Naive thymus-derived CD4-positive, alpha-beta T cell (primary cell): Measurements from ENCODE around the gene LPP. TPM values are rescaled to one million over a fixed set of nuclear protein-coding genes. Genes with fewer than 3 reads are reported as not detected.

Experiments used
- ATAC-seq: fragments of 150-1000 bp; cut with Tn5 transposase; 2 replicates; pipeline ENCODE4 v1.10.0; 2021; ENCODE audit warnings: mild to moderate bottlenecking, moderate library complexity
- CTCF ChIA-PET: fragments of 350-600 bp; sonication (Branson Sonifier 250); formaldehyde crosslinking; loops from one replicate; lab custom pipeline; 2021; ENCODE audit warnings: antibody characterized with exemption; lab: Charles Lee
- POLR2A ChIA-PET: fragments of 350-600 bp; sonication (Branson Sonifier 250); formaldehyde crosslinking; loops from one replicate; lab custom pipeline; 2021; ENCODE audit warnings: antibody characterized with exemption, inconsistent platforms; lab: Charles Lee
- DNase-seq, 9 donors: peaks; one replicate each; pipeline versions ENCODE4 v3.0.0 to v3.0.0-alpha.2; 2020 to 2022; ENCODE audit warnings: mixed read lengths in 1 of 9
- H3K27ac ChIP-seq: one replicate; pipeline ENCODE4 v1.7.0; 2013; ENCODE audit warnings: mild to moderate bottlenecking, low read depth, low read length, moderate library complexity
- H3K27me3 ChIP-seq, 2 donors: one replicate each; pipeline ENCODE4 v1.7.0; 2013; ENCODE audit warnings: low read length in 2 of 2, mild to moderate bottlenecking in 2 of 2, moderate library complexity in 2 of 2; ENCODE audit not compliant: control insufficient read depth in 2 of 2, insufficient read depth in 2 of 2
- H3K36me3 ChIP-seq, 3 experiments: 1 replicate in 2 of 3; 2 replicates in 1 of 3; pipeline ENCODE4 v1.7.0; 2013; ENCODE audit warnings: low read length in 3 of 3, mild to moderate bottlenecking in 3 of 3, moderate library complexity in 1 of 3; ENCODE audit not compliant: insufficient read depth in 3 of 3, control insufficient read depth in 2 of 3
- H3K4me1 ChIP-seq, 2 donors: one replicate each; pipeline ENCODE4 v1.7.0; 2013; ENCODE audit warnings: low read length in 2 of 2, mild to moderate bottlenecking in 2 of 2, moderate library complexity in 1 of 2; ENCODE audit not compliant: control insufficient read depth in 2 of 2, insufficient read depth in 2 of 2
- H3K4me3 ChIP-seq: 2 replicates; pipeline ENCODE4 v1.7.0; 2013; ENCODE audit warnings: mild to moderate bottlenecking, low read length
- H3K9me3 ChIP-seq, 3 experiments: 1 replicate in 2 of 3; 2 replicates in 1 of 3; pipeline ENCODE4 v1.7.0; 2013; ENCODE audit warnings: low read length in 3 of 3; ENCODE audit not compliant: control insufficient read depth in 2 of 3
- H3K27ac Mint-ChIP-seq, 9 donors: one replicate each; pipeline ENCODE4 v1.8.0; 2020 to 2022; ENCODE audit warnings: mixed read lengths in 9 of 9, mild to moderate bottlenecking in 8 of 9, moderate library complexity in 5 of 9, inconsistent platforms in 2 of 9
- H3K27me3 Mint-ChIP-seq, 5 donors: one replicate each; pipeline ENCODE4 v1.8.0; 2021 to 2022; ENCODE audit warnings: mixed read lengths in 5 of 5, mild to moderate bottlenecking in 1 of 5
- H3K36me3 Mint-ChIP-seq, 5 donors: one replicate each; pipeline ENCODE4 v1.8.0; 2020 to 2022; ENCODE audit warnings: mixed read lengths in 5 of 5, mild to moderate bottlenecking in 3 of 5, inconsistent platforms in 1 of 5
- H3K4me1 Mint-ChIP-seq, 7 donors: one replicate each; pipeline ENCODE4 v1.8.0; 2020 to 2022; ENCODE audit warnings: mixed read lengths in 7 of 7, mild to moderate bottlenecking in 3 of 7, inconsistent platforms in 1 of 7
- H3K4me3 Mint-ChIP-seq, 10 donors: one replicate each; pipeline ENCODE4 v1.8.0; 2020 to 2022; ENCODE audit warnings: mild to moderate bottlenecking in 10 of 10, mixed read lengths in 10 of 10, moderate library complexity in 6 of 10, inconsistent platforms in 2 of 10
- H3K9me3 Mint-ChIP-seq, 11 donors: one replicate each; pipeline ENCODE4 v1.8.0; 2020 to 2022; ENCODE audit warnings: mixed read lengths in 11 of 11, mild to moderate bottlenecking in 4 of 11, inconsistent platforms in 1 of 11, moderate library complexity in 1 of 11
- intact Hi-C, 2 donors: fragments of 100-400 bp; cut with micrococcal nuclease; formaldehyde crosslinking; loops; one replicate each; pipeline ENCODE4 v1.15.1; 2023
- polyA plus RNA-seq, 2 donors: library from polyadenylated mRNA; unstranded; fragments of 300-500 nt; fragmentation: Illumina TruSeq; gene quantifications; one replicate each; pipeline ENCODE4 v1.2.3, GENCODE V29; 2021
- total RNA-seq, 6 experiments: library from RNA in 5 of 6; stranded (reverse) in 5 of 6; gene quantifications; 1 replicate in 5 of 6; 2 replicates in 1 of 6; pipeline ENCODE4 v1.2.3 and lab custom pipeline; 2021 to 2026

The LPP gene
- total and polyA plus RNA-seq, 7 experiments from 2014 or later: 10.3 to 95.2 (median 19.5) TPM

DNA sequence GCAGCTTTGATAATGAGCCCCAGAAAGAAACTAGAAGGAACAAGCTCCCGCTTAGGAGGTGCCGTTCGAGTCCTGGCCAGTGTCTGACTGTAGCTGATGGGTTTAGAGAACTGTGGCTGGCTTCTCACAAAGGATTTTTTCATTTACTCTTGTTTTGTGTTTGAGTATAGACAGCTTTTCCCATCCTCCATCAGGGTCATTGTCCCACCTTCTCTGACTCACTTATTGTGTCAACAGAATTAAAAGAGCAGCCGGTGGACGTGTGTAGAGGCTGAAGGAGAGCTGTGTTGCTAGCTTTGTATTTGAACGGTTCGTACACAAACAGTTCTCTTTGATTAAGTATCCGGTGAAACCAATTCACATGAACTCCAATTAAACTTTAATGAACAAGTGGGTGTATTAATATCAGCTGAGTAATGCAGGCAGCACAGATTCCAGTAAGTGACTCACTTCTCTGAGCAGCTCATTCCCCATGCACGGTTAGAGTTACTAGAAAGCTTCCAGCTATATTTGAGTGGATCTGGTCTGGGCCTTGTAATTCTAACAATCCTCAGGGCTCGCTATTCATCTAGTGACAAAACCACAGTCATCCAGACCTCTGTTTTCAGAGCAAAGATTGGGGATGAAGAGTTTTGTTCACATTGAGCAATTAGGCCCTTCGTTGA, 141.0 kb downstream of the LPP start:
- ChIA-PET POLR2A (no interaction called here), CTCF (interaction anchor here (0.5 to 1.0 kb wide), 2 partner anchors 15 to 292 kb away, joined by 3 read pairs; no protein-coding TSS in a partner anchor)
- ATAC-seq: no peak
- Mint-ChIP-seq H3K36me3 (peaks cover 0 to 56% (median 22%) of the 10 kb centered on the region in 5 donors), H3K9me3 (peaks cover 0 to 3% (median 0%) of the 10 kb centered on the region in 11 donors), H3K27ac (no peak overlapping the region), H3K4me1 (peaks cover 8 to 62% (median 27%) of the 10 kb centered on the region in 7 donors), H3K4me3 (no peak overlapping the region), H3K27me3 (no peaks in the 10 kb centered on the region)
- intact Hi-C loops: loop anchor here in 1 of 2 donors (10.0 kb wide), 1 partner anchor 620 kb away; no protein-coding TSS in a partner anchor
- peaks cover 4 to 6% of the 10 kb centered on the region in 2 donors for H3K4me1 ChIP-seq
- no peak overlapping the region for H3K27ac ChIP-seq
- no peak for DNase-seq
- no peaks in the 10 kb centered on the region for H3K9me3 ChIP-seq
- no peaks in the 10 kb centered on the region for H3K36me3 ChIP-seq
- H3K27me3 ChIP-seq: no peaks in the 10 kb centered on the region
- no peak overlapping the region for H3K4me3 ChIP-seq

- H3K27me3 Mint-ChIP-seq: no peaks in the 10 kb centered on the region
- H3K4me1 Mint-ChIP-seq: peaks cover 6 to 62% (median 30%) of the 10 kb centered on the region in 7 donors
- ChIA-PET POLR2A (no interaction called here), CTCF (no interaction called here)
- no peaks in the 10 kb centered on the region for H3K27me3 ChIP-seq
- ATAC-seq (no peak), DNase-seq (no peak)
- intact Hi-C loops: loop anchor here in 1 of 2 donors (10.0 kb wide), 1 partner anchor 619 kb away; no protein-coding TSS in a partner anchor
- H3K27ac ChIP-seq: no peak overlapping the region
- peaks cover 4 to 6% of the 10 kb centered on the region in 2 donors for H3K4me1 ChIP-seq
- no peak overlapping the region for H3K4me3 Mint-ChIP-seq
- no peaks in the 10 kb centered on the region for H3K36me3 ChIP-seq
- H3K27ac Mint-ChIP-seq: peak overlapping the region in 1 of 9 donors; percentile 11
- H3K36me3 Mint-ChIP-seq: peaks cover 0 to 50% (median 18%) of the 10 kb centered on the region in 5 donors
- H3K9me3 ChIP-seq: no peaks in the 10 kb centered on the region
- H3K9me3 Mint-ChIP-seq: no peaks in the 10 kb centered on the region
- no peak overlapping the region for H3K4me3 ChIP-seq
Measured at GRCh38 chr3:188295876-188296275, 141.9 kb downstream of the LPP start.

- no peaks in the 10 kb centered on the region for H3K36me3 ChIP-seq
- POLR2A ChIA-PET: no interaction called here
- DNase-seq (no peak), ATAC-seq (peak; percentile 66)
- H3K4me3 ChIP-seq: no peak overlapping the region
- CTCF ChIA-PET: no interaction called here
- no peak overlapping the region for H3K4me3 Mint-ChIP-seq
- H3K27me3 ChIP-seq: no peaks in the 10 kb centered on the region
- no peaks in the 10 kb centered on the region for H3K9me3 ChIP-seq
- H3K4me1 Mint-ChIP-seq: peaks cover 0 to 64% (median 28%) of the 10 kb centered on the region in 7 donors
- H3K27ac Mint-ChIP-seq: no peak overlapping the region
- no peaks in the 10 kb centered on the region for H3K27me3 Mint-ChIP-seq
- no peaks in the 10 kb centered on the region for H3K9me3 Mint-ChIP-seq
- H3K36me3 Mint-ChIP-seq: peaks cover 0 to 46% (median 15%) of the 10 kb centered on the region in 5 donors
- H3K27ac ChIP-seq: no peak overlapping the region
- H3K4me1 ChIP-seq: peaks cover 4 to 6% of the 10 kb centered on the region in 2 donors
- intact Hi-C loops: loop anchor here in 1 of 2 donors (10.0 kb wide), 1 partner anchor 618 kb away; no protein-coding TSS in a partner anchor
Measured at GRCh38 chr3:188296761-188297612, 143.0 kb downstream of the LPP start.

DNA sequence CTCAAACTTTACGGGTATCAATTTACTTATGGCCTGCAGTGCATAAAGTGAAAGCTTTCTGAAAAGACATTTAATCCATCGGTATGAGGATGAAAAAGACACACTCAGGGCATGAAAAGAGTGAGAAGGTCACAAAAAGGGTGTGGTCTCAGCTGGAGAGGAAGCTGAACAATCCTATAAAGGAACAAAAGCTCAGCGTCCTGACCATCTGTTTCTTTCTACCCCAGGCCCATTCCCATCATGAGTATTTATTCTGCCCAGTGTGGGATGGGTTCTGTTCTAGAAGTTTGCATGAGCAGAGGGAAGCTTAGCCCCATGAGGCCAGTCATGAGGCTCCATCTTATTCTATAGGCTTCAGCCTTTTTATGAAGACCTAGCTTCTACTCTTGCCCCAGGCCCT, 144.6 kb downstream of the LPP start:
- Histone ChIP-seq H3K9me3 (no peaks in the 10 kb centered on the region), H3K36me3 (no peaks in the 10 kb centered on the region), H3K27me3 (no peaks in the 10 kb centered on the region), H3K4me3 (no peak overlapping the region), H3K4me1 (peaks cover 0 to 6% of the 10 kb centered on the region in 2 donors), H3K27ac (no peak overlapping the region)
- ChIA-PET CTCF (no interaction called here), POLR2A (interaction anchor here (1.0 kb wide), 1 partner anchor 16 kb away, joined by 3 read pairs; no protein-coding TSS in a partner anchor)
- no peak for DNase-seq
- peaks cover 0 to 43% (median 9%) of the 10 kb centered on the region in 5 donors for H3K36me3 Mint-ChIP-seq
- H3K27me3 Mint-ChIP-seq: peaks cover 0 to 6% (median 0%) of the 10 kb centered on the region in 5 donors
- intact Hi-C loops: loop anchor here in 1 of 2 donors (10.0 kb wide), 1 partner anchor 616 kb away; no protein-coding TSS in a partner anchor
- ATAC-seq: peak; percentile 57
- H3K4me3 Mint-ChIP-seq: peak overlapping the region in 1 of 10 donors; percentile 70
- no peaks in the 10 kb centered on the region for H3K9me3 Mint-ChIP-seq
- H3K4me1 Mint-ChIP-seq: peaks cover 0 to 67% (median 26%) of the 10 kb centered on the region in 7 donors
- peak overlapping the region in 1 of 9 donors; percentile 88 for H3K27ac Mint-ChIP-seq

- Histone ChIP-seq H3K4me1 (peaks cover 0 to 6% of the 10 kb centered on the region in 2 donors), H3K36me3 (no peaks in the 10 kb centered on the region), H3K27me3 (no peaks in the 10 kb centered on the region), H3K27ac (no peak overlapping the region), H3K4me3 (no peak overlapping the region), H3K9me3 (no peaks in the 10 kb centered on the region)
- Mint-ChIP-seq H3K27me3 (peaks cover 0 to 6% (median 0%) of the 10 kb centered on the region in 5 donors), H3K4me1 (peaks cover 0 to 64% (median 26%) of the 10 kb centered on the region in 7 donors), H3K36me3 (peaks cover 0 to 41% (median 6%) of the 10 kb centered on the region in 5 donors), H3K27ac (peak overlapping the region in 1 of 9 donors; percentile 88), H3K4me3 (peak overlapping the region in 1 of 10 donors; percentile 70), H3K9me3 (no peaks in the 10 kb centered on the region)
- CTCF ChIA-PET: no interaction called here
- intact Hi-C loops: loop anchor here in 1 of 2 donors (10.0 kb wide), 1 partner anchor 616 kb away; no protein-coding TSS in a partner anchor
- ATAC-seq: no peak
- POLR2A ChIA-PET: interaction anchor here (1.0 kb wide), 1 partner anchor 16 kb away, joined by 3 read pairs; no protein-coding TSS in a partner anchor
- DNase-seq: peak in 1 of 9 donors; percentile 49
Measured at GRCh38 chr3:188299068-188299467, 145.1 kb downstream of the LPP start.

- intact Hi-C loops: loop anchor here in 1 of 2 donors (10.0 kb wide), 1 partner anchor 615 kb away; no protein-coding TSS in a partner anchor
- ChIA-PET CTCF (no interaction called here), POLR2A (interaction anchor here (0.6 kb wide), 1 partner anchor 102 kb away, joined by 3 read pairs; no protein-coding TSS in a partner anchor)
- no peaks in the 10 kb centered on the region for H3K9me3 Mint-ChIP-seq
- peaks cover 0 to 62% (median 26%) of the 10 kb centered on the region in 7 donors for H3K4me1 Mint-ChIP-seq
- ATAC-seq: no peak
- no peak for DNase-seq
- H3K27me3 Mint-ChIP-seq: peaks cover 0 to 6% (median 0%) of the 10 kb centered on the region in 5 donors
- peaks cover 0 to 6% of the 10 kb centered on the region in 2 donors for H3K4me1 ChIP-seq
- peaks cover 0 to 39% (median 4%) of the 10 kb centered on the region in 5 donors for H3K36me3 Mint-ChIP-seq
- peak overlapping the region in 1 of 10 donors; percentile 70 for H3K4me3 Mint-ChIP-seq
- H3K27ac Mint-ChIP-seq: peak overlapping the region in 2 of 9 donors; percentile 19 to 64
- no peak overlapping the region for H3K27ac ChIP-seq
- no peaks in the 10 kb centered on the region for H3K9me3 ChIP-seq
- H3K4me3 ChIP-seq: no peak overlapping the region
- no peaks in the 10 kb centered on the region for H3K36me3 ChIP-seq
- H3K27me3 ChIP-seq: no peaks in the 10 kb centered on the region
Measured at GRCh38 chr3:188299708-188300107, 145.8 kb downstream of the LPP start.
